HG03280 (cell line): ENCODE measurements around the gene SH3PXD2A.
"Not testable (repeated sequence)": the region's sequence is repeated elsewhere in the genome, so short reads cannot be mapped to it uniquely, and the experiment has no call there.

Experiments used
- ATAC-seq: cut with Tn5 transposase; IDR thresholded peaks from one replicate; pipeline ENCODE4 v1.9.1; 2021; ENCODE audit warnings: mild to moderate bottlenecking, moderate library complexity; ENCODE audit not compliant: unreplicated experiment

The SH3PXD2A gene

GRCh38 chr10:103752680-103753248 lies 102.6 kb downstream of the SH3PXD2A start:
- no peak for ATAC-seq

- ATAC-seq: no peak
These were observed 103.6 kb downstream of the SH3PXD2A start for GRCh38 chr10:103751667-103752290.

DNA sequence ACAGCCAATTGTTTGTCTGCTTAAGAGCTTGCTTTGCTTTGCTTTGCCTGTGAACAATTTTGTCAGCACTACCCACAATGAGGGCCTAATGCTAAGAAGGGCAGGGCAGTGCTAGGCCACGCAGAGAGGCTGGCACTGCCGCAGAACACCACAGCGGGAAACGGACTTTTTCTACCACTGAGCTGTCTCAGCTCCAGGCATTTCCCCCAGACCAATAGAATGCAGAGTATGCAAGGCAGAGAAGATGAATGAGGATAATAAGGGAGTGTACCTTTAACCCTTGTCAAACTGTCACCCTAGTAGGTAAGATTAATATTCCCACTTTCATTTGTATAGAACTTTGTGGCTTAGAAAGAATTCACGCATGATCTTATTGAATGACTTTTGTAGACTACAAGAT lies 104.5 kb downstream of the SH3PXD2A start:
- ATAC-seq: no peak

GRCh38 chr10:103749779-103750178 lies 105.6 kb downstream of the SH3PXD2A start:
- no peak for ATAC-seq

GRCh38 chr10:103748020-103748419 lies 107.4 kb downstream of the SH3PXD2A start:
- no peak for ATAC-seq

DNA sequence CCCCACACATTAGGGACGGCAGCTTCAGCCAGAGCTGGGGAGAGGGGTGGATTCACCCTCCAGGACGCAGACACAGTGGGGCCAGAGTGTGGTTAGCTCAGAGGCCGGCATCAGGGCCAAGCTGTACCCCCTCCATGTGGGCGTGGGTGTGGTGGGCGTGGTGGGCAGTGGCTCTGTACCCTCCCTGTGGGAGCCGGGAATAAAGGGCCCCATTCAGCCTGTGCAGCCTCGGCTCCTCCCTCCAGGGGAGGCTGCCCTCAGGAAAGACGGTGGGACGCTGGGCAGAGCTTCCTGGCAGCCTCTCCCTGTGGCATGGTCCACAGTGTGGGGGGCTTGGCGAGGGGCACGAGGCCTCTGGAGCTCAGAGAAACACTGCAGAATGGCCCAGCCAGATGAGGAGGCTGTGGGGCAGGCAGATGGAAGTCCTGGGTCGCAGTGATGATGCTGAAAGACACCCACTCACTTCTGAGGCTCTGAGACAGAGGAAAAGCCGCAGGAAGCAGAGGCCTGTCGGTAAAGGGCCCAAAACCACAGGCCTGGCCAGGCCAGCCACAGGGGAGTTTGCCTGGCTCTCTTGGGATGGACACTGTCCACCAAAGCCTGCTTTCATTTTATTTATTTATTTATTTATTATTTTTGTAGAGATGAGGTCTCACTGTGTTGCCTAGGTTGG lies 108.0 kb downstream of the SH3PXD2A start:
- no peak for ATAC-seq

DNA sequence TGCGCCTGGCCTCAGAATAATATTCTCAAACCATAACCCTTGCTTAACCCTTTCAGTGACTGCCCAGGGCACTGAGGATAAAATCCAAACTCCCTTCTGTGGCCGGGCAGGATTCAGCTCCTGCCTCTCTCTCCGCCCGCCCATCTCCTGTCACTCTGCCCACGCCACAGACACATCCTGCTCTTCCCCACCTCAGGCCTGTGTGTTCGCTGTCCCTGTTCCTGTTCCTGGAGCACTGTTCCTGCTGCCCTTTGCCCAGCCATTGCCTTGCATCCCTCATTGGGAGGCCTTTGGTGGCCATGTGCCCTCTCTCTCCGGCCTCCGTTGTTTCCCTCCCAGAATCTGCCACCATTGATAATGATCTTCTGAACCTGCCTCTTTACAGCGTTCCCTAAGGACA lies 108.8 kb downstream of the SH3PXD2A start:
- ATAC-seq: no peak

DNA sequence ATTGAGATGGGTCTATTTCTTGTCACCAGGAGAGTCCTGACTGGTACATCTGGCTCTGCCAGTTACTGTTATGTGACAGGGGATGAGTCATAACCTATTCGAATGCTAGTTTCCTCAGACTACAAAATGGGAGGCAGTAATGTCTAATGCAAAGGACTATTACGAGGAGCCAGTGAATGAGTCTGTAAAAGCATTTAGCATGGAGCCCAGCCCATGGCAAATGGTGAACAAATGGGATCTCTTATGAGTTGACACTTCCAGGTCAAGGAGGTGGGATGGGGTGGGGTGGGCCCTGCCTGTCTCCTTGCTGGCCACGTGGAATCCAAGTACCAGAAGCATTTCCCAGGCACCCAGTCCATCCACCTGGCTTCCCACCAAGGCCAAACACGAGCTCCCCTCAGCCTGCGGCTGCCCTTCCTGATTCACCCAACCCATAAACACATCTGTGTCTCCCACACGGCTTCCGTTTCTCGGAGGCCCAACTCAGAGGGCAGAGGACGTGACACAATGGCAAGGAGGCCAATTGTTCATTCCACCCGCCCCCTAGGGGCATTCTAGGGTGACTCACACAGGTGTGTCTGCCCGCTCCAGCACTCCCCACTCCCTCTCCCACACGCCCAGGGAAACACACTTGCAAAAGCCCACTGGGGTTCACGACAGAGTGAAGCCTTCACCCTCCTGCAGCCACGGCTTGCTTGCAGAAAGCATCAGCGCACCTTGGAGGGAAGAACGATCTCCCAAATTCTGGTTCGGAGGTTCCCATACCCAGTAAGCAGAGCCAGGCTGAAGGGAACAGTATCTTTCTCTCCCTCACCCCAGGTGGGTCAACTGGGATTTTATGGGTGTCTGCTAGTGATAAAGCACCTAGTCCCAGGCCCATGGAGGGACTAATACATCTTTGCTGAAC lies 109.8 kb downstream of the SH3PXD2A start:
- peak; percentile 48 for ATAC-seq

GRCh38 chr10:103742824-103743223 lies 112.6 kb downstream of the SH3PXD2A start:
- no peak for ATAC-seq

- ATAC-seq: no peak
These were observed 114.8 kb downstream of the SH3PXD2A start for GRCh38 chr10:103740611-103741010.

- no peak for ATAC-seq
These were observed 116.2 kb downstream of the SH3PXD2A start for GRCh38 chr10:103739039-103739764.

GRCh38 chr10:103737735-103738367 lies 117.5 kb downstream of the SH3PXD2A start:
- no peak for ATAC-seq

GRCh38 chr10:103736763-103737162 lies 118.6 kb downstream of the SH3PXD2A start:
- peak; percentile 66 for ATAC-seq

DNA sequence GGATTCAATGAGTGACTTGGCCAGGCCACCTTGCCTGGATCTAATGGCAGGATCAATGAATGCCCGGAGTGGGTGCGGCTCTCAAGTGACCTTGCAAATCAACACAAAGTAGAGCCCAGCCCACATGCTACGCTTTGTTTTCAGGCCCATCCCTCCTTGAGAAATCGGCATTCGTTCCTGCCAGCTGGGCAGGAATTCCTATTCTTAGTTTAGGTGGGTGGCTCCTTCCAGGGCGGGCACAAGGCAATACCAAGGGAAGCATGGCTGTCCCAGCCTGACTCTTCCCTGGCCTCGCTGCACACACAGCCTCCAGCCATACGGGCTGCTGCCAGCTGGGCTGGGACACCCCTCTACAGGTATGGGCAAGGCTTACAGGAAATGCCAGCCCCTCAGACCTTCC lies 119.3 kb downstream of the SH3PXD2A start:
- ATAC-seq: no peak

GRCh38 chr10:103734731-103735130 lies 120.6 kb downstream of the SH3PXD2A start:
- ATAC-seq: no peak

GRCh38 chr10:103733045-103733419 lies 122.3 kb downstream of the SH3PXD2A start:
- ATAC-seq: no peak

DNA sequence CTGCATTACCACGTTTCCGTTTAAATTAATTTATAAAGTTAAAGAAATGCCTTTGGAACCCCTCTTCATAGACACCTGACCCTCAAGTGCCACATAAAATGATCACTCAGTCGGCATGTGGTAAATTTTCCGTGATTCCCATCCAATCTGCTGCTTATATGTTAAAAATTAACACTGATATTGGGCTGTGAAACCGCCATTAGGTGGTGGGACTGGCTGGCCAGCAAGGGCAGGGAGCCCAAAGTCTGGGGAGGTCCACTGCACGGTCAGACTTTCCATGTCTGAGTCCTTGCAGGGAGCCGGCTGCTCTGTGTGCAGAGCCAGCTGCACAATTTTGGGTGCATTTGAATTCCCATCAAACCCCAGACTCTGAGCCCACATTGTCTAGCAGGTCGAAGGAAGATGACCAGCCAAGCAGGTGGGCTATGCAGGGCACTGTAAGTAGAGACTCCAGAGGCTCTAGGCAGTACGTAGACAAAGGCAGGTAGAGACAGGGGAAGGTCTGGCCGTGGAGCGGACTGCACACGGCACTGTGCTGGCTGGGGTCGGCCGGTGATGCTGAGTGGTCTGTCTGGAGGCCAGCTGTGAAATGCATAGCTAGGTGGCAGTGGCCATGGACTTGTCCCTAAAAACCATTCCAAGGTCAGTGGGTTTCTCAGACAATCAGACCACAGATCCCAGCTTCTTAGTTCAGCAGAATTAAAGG lies 122.9 kb downstream of the SH3PXD2A start:
- ATAC-seq: no peak

GRCh38 chr10:103731609-103732270 lies 123.6 kb downstream of the SH3PXD2A start:
- no peak for ATAC-seq

GRCh38 chr10:103731026-103731425 lies 124.3 kb downstream of the SH3PXD2A start:
- ATAC-seq: not testable (repeated sequence)
